Loucy (cell line): Measurements from ENCODE around the gene RALGDS.

Experiments used
- H2AFZ ChIP-seq: fragments of 200-600 bp; sonication (generic); 2 replicates; pipeline ENCODE4 v1.6.0; 2016; ENCODE audit warnings: antibody characterized with exemption, mild to moderate bottlenecking, low read length, moderate library complexity
- H3F3A ChIP-seq: fragments of 200-600 bp; 2 replicates; pipeline ENCODE4 v1.6.0; 2016; ENCODE audit warnings: antibody characterized with exemption, low read depth, mild to moderate bottlenecking
- H3K27me3 ChIP-seq: fragments of 200-600 bp; sonication (generic); 2 replicates; pipeline ENCODE4 v1.6.1; 2014; ENCODE audit warnings: low read length, mild to moderate bottlenecking; ENCODE audit not compliant: insufficient read depth, poor library complexity, severe bottlenecking
- H3K36me3 ChIP-seq: fragments of 200-600 bp; sonication (generic); 2 replicates; pipeline ENCODE4 v1.6.1; 2016; ENCODE audit warnings: low read length; ENCODE audit not compliant: insufficient read depth
- H3K4me1 ChIP-seq: fragments of 200-600 bp; sonication (generic); 2 replicates; pipeline ENCODE4 v1.5.1; 2014; ENCODE audit warnings: low read length, mild to moderate bottlenecking; ENCODE audit not compliant: insufficient read depth, poor library complexity, severe bottlenecking
- H3K4me2 ChIP-seq: fragments of 200-600 bp; sonication (generic); 2 replicates; pipeline ENCODE4 v1.6.0; 2014; ENCODE audit warnings: antibody characterized with exemption, low read length, low read depth, mild to moderate bottlenecking; ENCODE audit not compliant: poor library complexity, severe bottlenecking
- H3K4me3 ChIP-seq: fragments of 200-600 bp; sonication (generic); 2 replicates; pipeline ENCODE4 v1.5.1; 2014; ENCODE audit warnings: low read length, mild to moderate bottlenecking, mixed read lengths; ENCODE audit not compliant: poor library complexity, severe bottlenecking
- H3K79me2 ChIP-seq: fragments of 200-600 bp; sonication (generic); 2 replicates; pipeline ENCODE4 v1.6.1; 2014; ENCODE audit warnings: low read length; ENCODE audit not compliant: insufficient read depth
- H3K9ac ChIP-seq: fragments of 200-600 bp; sonication (generic); 2 replicates; pipeline ENCODE4 v1.6.0; 2014; ENCODE audit warnings: mild to moderate bottlenecking, low read depth, low read length, moderate library complexity; ENCODE audit not compliant: poor library complexity, severe bottlenecking
- H3K9me2 ChIP-seq: fragments of 200-600 bp; sonication (generic); replicated peaks from 2 replicates; pipeline ENCODE4 v1.6.1; 2016; ENCODE audit warnings: low read depth, low read length, mixed read lengths
- H3K9me3 ChIP-seq: fragments of 200-600 bp; sonication (generic); 2 replicates; pipeline ENCODE4 v1.6.1; 2014; ENCODE audit warnings: mild to moderate bottlenecking, antibody characterized with exemption, low read length, low read depth; ENCODE audit not compliant: insufficient read depth
- H4K20me1 ChIP-seq: fragments of 200-600 bp; sonication (generic); 2 replicates; pipeline ENCODE4 v1.6.0; 2014; ENCODE audit warnings: antibody characterized with exemption, low read length, mild to moderate bottlenecking; ENCODE audit not compliant: insufficient read depth, poor library complexity, severe bottlenecking
- CTCF ChIP-seq: fragments of 200-600 bp; sonication (generic); conservative IDR thresholded peaks from 2 replicates; pipeline ENCODE4 v1.5.1; 2014; ENCODE audit warnings: mild to moderate bottlenecking, antibody characterized with exemption, low read length
- EZH2phosphoT487 ChIP-seq: fragments of 200-600 bp; IDR thresholded peaks from 2 replicates; pipeline ENCODE4 v1.6.1; 2018; ENCODE audit warnings: antibody characterized with exemption, mild to moderate bottlenecking, moderate library complexity, borderline replicate concordance

The RALGDS gene

DNA sequence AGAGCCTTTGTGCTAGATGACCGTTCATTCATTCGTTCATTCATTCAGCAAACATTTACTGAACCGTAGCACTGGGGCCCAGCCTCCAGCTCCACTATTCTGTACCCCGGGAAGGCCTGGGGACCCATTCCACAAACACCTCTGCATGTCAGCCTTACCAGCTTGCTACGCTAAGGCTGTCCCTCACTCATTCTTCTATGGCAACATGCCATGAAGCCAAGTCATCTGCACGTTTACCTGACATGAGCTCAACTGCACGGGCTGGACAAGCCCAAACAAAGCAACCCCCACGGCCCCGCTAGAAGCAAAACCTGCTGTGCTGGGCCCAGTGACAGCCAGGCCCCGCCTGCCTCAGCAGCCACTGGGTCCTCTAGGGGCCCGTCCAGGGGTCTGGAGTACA is 53.2 kb downstream of the RALGDS start:
- H3K36me3 ChIP-seq, result no peaks in the 10 kb centered on the region
- no peaks in the 10 kb centered on the region for H4K20me1 ChIP-seq
- H2AFZ ChIP-seq, result no peak overlapping the region
- no peak overlapping the region for H3K4me3 ChIP-seq
- H3K4me2 ChIP-seq, result no peak overlapping the region
- TF ChIP-seq CTCF (no peak), EZH2phosphoT487 (no peak)
- no peaks in the 10 kb centered on the region for H3K9me2 ChIP-seq
- peaks cover 14% of the 10 kb centered on the region for H3K4me1 ChIP-seq
- H3K9ac ChIP-seq, result no peak overlapping the region
- H3F3A ChIP-seq, result no peaks in the 10 kb centered on the region
- no peaks in the 10 kb centered on the region for H3K27me3 ChIP-seq
- no peaks in the 10 kb centered on the region for H3K9me3 ChIP-seq
- H3K79me2 ChIP-seq, result no peaks in the 10 kb centered on the region

DNA sequence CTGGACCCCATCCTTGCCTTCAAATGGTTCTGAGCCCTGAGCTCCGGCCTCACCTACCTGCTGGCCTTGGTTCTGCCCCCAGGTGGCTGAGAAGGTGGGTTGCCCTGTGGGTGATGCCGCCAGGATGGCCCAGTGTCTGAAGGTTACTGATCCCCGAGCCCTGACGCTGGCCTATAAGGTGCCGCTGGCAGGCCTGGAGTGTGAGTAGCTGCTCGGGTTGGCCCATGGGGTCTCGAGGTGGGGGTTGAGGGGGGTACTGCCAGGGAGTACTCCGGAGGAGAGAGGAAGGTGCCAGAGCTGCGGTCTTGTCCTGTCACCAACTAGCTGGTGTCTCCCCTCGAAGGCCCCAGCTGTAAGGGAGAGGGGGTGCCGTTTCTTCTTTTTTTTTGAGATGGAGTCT is 54.0 kb downstream of the RALGDS start:
- Histone ChIP-seq H3K4me1 (peaks cover 14% of the 10 kb centered on the region), H3K79me2 (no peaks in the 10 kb centered on the region), H3K4me2 (no peak overlapping the region), H4K20me1 (no peaks in the 10 kb centered on the region), H3K27me3 (no peaks in the 10 kb centered on the region), H3K9me3 (no peaks in the 10 kb centered on the region), H3K4me3 (no peak overlapping the region), H2AFZ (no peak overlapping the region), H3K9ac (no peak overlapping the region), H3F3A (no peaks in the 10 kb centered on the region), H3K36me3 (no peaks in the 10 kb centered on the region), H3K9me2 (no peaks in the 10 kb centered on the region)
- no peak for TF ChIP-seq EZH2phosphoT487
- no peak for TF ChIP-seq CTCF

DNA sequence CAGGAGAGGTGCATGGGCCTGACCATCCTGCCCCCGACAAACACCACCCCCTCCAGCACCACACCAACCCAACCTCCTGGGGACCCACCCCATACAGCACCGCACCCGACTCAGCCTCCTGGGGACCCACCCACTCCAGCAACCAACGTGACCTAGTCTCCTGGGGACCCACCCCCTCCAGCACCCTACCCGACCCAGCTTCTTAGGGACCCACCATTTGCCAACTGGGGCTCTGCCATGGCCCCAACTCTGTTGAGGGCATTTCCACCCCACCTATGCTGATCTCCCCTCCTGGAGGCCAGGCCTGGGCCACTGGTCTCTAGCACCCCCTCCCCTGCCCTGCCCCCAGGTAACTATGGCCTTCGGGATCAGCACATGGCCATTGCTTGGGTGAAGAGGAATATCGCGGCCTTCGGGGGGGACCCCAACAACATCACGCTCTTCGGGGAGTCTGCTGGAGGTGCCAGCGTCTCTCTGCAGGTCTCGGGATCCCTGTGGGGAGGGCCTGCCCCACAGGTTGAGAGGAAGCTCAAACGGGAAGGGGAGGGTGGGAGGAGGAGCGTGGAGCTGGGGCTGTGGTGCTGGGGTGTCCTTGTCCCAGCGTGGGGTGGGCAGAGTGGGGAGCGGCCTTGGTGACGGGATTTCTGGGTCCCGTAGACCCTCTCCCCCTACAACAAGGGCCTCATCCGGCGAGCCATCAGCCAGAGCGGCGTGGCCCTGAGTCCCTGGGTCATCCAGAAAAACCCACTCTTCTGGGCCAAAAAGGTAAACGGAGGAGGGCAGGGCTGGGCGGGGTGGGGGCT is 54.7 kb downstream of the RALGDS start:
- Histone ChIP-seq H3K36me3 (no peaks in the 10 kb centered on the region), H3K4me2 (no peak overlapping the region), H3K4me3 (no peak overlapping the region), H3K79me2 (peaks cover 3% of the 10 kb centered on the region; the same call in 1 of the 2 replicates), H3K9me3 (no peaks in the 10 kb centered on the region), H3K4me1 (peaks cover 19% of the 10 kb centered on the region), H3K27me3 (no peaks in the 10 kb centered on the region), H3K9me2 (no peaks in the 10 kb centered on the region), H3F3A (no peaks in the 10 kb centered on the region), H4K20me1 (no peaks in the 10 kb centered on the region), H3K9ac (no peak overlapping the region), H2AFZ (no peak overlapping the region)
- no peak for TF ChIP-seq EZH2phosphoT487
- no peak for TF ChIP-seq CTCF
